Muscle layer of duodenum (tissue), 2 donors: ENCODE results near the gene IL4.
"Not testable (repeated sequence)": the region's sequence is repeated elsewhere in the genome, so short reads cannot be mapped to it uniquely, and the experiment has no call there.

Source experiments
- H3K27ac ChIP-seq: one replicate; pipeline ENCODE4 v1.7.0; 2013; ENCODE audit warnings: mild to moderate bottlenecking, low read length
- H3K27me3 ChIP-seq: one replicate; pipeline ENCODE4 v1.7.0; 2013; ENCODE audit warnings: low read depth, mild to moderate bottlenecking, control low read depth, low read length
- H3K36me3 ChIP-seq, 2 donors: one replicate each; pipeline ENCODE4 v1.7.0; 2013; ENCODE audit warnings: low read length in 2 of 2, control low read depth in 1 of 2, mild to moderate bottlenecking in 1 of 2; ENCODE audit not compliant: insufficient read depth in 2 of 2, control insufficient read depth in 1 of 2
- H3K4me1 ChIP-seq, 2 donors: one replicate each; pipeline ENCODE4 v1.7.0; 2013; ENCODE audit warnings: low read length in 2 of 2, mild to moderate bottlenecking in 2 of 2, control low read depth in 1 of 2, moderate library complexity in 1 of 2; ENCODE audit not compliant: insufficient read depth in 2 of 2, control insufficient read depth in 1 of 2
- H3K4me3 ChIP-seq, 2 donors: one replicate each; pipeline ENCODE4 v1.7.0; 2013; ENCODE audit warnings: low read length in 2 of 2, low read depth in 1 of 2, mild to moderate bottlenecking in 1 of 2
- H3K9me3 ChIP-seq, 2 donors: one replicate each; pipeline ENCODE4 v1.7.0; 2013; ENCODE audit warnings: low read length in 2 of 2, control low read depth in 1 of 2, mild to moderate bottlenecking in 1 of 2; ENCODE audit not compliant: control insufficient read depth in 1 of 2
- donor health status: healthy.

The IL4 gene

DNA sequence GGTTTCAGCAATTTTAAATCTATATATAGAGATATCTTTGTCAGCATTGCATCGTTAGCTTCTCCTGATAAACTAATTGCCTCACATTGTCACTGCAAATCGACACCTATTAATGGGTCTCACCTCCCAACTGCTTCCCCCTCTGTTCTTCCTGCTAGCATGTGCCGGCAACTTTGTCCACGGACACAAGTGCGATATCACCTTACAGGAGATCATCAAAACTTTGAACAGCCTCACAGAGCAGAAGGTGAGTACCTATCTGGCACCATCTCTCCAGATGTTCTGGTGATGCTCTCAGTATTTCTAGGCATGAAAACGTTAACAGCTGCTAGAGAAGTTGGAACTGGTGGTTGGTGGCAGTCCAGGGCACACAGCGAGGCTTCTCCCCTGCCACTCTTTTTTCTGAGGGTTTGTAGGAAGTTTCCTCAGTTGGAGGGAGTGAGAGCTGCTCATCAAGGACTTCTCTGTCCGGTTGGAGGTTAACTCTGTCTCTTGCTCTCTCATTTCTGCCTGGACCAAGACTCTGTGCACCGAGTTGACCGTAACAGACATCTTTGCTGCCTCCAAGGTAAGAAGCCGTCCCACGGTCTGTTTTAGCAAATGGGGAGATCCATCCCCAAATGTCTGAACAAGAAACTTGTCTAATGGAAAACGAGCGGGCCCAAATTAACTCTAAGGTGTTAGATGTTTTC lies at the start of gene IL4:
Gene IL4 (plus strand): TSS at position 51 of the 692 bp plus-strand sequence. CDS start 62 bp downstream, at position 113.
- Histone ChIP-seq H3K4me1 (no peaks in the 10 kb centered on the region), H3K27ac (peak within 1 kb of the TSS; percentile 53), H3K4me3 (peak within 1 kb of the TSS in 1 of 2 donors; percentile 3), H3K36me3 (no peaks in the 10 kb centered on the region), H3K27me3 (no peaks in the 10 kb centered on the region), H3K9me3 (no peaks in the 10 kb centered on the region)

- Histone ChIP-seq H3K27ac (no peak overlapping the region), H3K36me3 (peaks cover 9 to 21% of the 10 kb centered on the region in 2 donors), H3K4me1 (no peaks in the 10 kb centered on the region), H3K27me3 (no peaks in the 10 kb centered on the region), H3K9me3 (no peaks in the 10 kb centered on the region), H3K4me3 (no peak overlapping the region)
Observed at GRCh38 chr5:132627470-132627869, 46.3 kb upstream of the IL4 start.

- H3K36me3 ChIP-seq = peaks cover 3 to 15% of the 10 kb centered on the region in 2 donors
- no peaks in the 10 kb centered on the region for H3K9me3 ChIP-seq
- H3K4me3 ChIP-seq = no peak overlapping the region
- H3K27ac ChIP-seq = no peak overlapping the region
- no peaks in the 10 kb centered on the region for H3K4me1 ChIP-seq
- H3K27me3 ChIP-seq = no peaks in the 10 kb centered on the region
Observed at GRCh38 chr5:132628814-132629213, 45.0 kb upstream of the IL4 start.

DNA sequence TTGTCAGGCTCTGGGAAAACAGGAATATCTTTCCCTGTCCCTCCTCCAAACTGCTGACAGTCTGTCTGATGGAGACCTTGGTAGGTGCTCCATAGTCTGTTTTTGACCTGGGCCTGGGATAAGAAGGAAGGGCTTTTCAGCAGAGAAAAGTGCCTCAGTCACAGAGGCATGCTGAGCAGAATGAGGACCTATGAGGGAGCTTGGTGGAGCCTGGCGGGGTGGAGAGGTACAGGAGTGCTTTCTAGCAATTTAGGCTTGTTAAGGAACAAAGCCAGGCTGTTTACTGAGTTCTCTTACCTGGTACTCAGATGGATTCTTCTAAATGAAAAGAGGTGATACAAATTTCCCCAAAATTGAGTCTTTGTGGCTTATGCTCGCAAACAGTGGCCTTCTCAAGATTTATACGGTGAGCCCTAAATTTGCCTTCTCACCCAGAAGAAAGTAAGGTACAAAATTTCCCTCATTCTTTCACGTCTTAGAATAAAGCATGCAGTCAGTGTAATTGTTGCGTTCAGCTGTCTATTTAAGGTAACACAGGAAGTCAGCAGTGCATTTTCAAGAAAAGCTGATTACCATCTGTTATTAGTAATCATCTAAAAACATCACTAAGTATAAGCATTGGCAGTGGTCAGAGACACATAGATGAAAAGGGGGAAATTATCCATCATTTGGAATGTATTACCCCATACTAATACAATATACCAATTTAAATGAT lies 44.4 kb upstream of the IL4 start:
- H3K4me3 ChIP-seq = no peak overlapping the region
- H3K36me3 ChIP-seq = peaks cover 6 to 15% of the 10 kb centered on the region in 2 donors
- no peaks in the 10 kb centered on the region for H3K4me1 ChIP-seq
- H3K27me3 ChIP-seq = no peaks in the 10 kb centered on the region
- H3K27ac ChIP-seq = no peak overlapping the region
- H3K9me3 ChIP-seq = no peaks in the 10 kb centered on the region

DNA sequence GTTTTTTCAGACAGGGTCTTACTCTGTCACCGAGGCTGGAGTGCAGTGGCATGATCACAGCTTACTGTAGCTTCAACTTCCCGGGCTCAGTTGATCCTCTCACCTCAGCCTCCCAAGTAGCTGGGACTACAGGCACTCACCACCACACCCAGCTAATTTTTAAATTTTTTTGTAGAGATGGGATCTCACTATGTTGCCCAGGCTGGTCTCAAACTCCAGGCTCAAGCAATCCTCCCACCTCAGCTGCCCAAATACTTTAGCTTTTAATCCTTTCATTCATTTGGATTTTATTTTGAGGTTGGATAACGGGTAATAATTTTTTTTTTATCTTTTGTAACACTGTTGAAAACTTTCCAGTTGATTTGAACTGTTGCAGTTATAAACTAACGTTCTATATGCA lies 40.2 kb upstream of the IL4 start:
- H3K27me3 ChIP-seq, H3K9me3 ChIP-seq, H3K4me1 ChIP-seq, H3K27ac ChIP-seq, H3K4me3 ChIP-seq: not testable (repeated sequence)
- H3K36me3 ChIP-seq = peaks cover 19 to 33% of the 10 kb centered on the region in 2 donors

- no peak overlapping the region for H3K4me3 ChIP-seq
- peaks cover 35 to 50% of the 10 kb centered on the region in 2 donors for H3K36me3 ChIP-seq
- no peak overlapping the region for H3K27ac ChIP-seq
- no peaks in the 10 kb centered on the region for H3K4me1 ChIP-seq
- no peaks in the 10 kb centered on the region for H3K27me3 ChIP-seq
- no peaks in the 10 kb centered on the region for H3K9me3 ChIP-seq
Observed at GRCh38 chr5:132635873-132636272, 37.9 kb upstream of the IL4 start.

GRCh38 chr5:132637241-132637640 lies 36.5 kb upstream of the IL4 start:
- H3K4me3 ChIP-seq = no peak overlapping the region
- H3K4me1 ChIP-seq = no peaks in the 10 kb centered on the region
- no peaks in the 10 kb centered on the region for H3K27me3 ChIP-seq

DNA sequence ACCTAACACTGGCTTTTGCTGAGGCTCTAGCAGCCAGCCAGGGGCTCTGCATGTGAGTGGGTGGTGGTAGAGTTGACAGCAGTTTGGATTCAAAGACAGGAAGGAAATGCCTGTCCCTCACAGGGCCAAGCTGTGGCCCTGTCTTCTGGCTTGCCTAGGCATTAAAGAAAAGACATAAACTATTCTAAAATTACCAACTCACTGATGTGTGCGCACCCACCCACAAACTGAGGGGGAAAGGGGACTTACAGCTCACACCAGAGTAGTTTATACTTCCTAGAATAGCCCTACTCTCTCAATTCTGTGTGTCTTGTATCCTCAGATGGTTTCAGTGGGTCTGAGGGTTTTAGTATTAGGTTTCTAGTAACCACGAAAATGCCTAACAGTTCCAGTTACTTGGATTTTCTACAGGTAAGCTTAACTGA lies 34.1 kb upstream of the IL4 start:
- peaks cover 53 to 66% of the 10 kb centered on the region in 2 donors for H3K36me3 ChIP-seq
- no peak overlapping the region for H3K27ac ChIP-seq

More at GRCh38 chr5:132637241-132637640, 36.5 kb upstream of the IL4 start:
- Histone ChIP-seq H3K27ac (no peak overlapping the region), H3K9me3 (no peaks in the 10 kb centered on the region), H3K36me3 (peaks cover 49 to 55% of the 10 kb centered on the region in 2 donors)

DNA sequence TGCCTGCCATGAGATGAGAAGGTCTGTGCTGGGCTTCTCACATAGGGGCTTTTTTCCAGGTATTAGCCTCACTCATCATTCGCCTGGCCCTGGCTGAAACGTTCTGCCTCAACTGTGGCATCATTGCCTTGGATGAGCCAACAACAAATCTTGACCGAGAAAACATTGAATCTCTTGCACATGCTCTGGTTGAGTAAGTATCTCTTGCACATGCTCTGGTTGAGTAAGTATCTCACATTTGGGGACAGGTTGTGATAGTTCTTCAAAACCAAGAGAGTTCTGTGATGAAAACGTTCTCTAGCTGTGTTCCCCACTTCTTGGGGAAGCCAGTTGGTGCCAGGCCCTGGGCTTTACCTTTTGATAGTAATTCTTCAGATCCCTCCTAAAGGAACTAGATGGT lies 33.2 kb upstream of the IL4 start:
- Histone ChIP-seq H3K36me3 (peaks cover 53 to 66% of the 10 kb centered on the region in 2 donors), H3K27ac (no peak overlapping the region)

More for the DNA sequence above, 34.1 kb upstream of the IL4 start:
- Histone ChIP-seq H3K4me1 (no peaks in the 10 kb centered on the region), H3K27me3 (no peaks in the 10 kb centered on the region), H3K9me3 (no peaks in the 10 kb centered on the region), H3K4me3 (no peak overlapping the region)

GRCh38 chr5:132641241-132641723 lies 32.5 kb upstream of the IL4 start:
- Histone ChIP-seq H3K27ac (no peak overlapping the region), H3K4me3 (no peak overlapping the region), H3K36me3 (peaks cover 53 to 66% of the 10 kb centered on the region in 2 donors), H3K9me3 (no peaks in the 10 kb centered on the region), H3K4me1 (no peaks in the 10 kb centered on the region), H3K27me3 (no peaks in the 10 kb centered on the region)

More for the DNA sequence above, 33.2 kb upstream of the IL4 start:
- Histone ChIP-seq H3K27me3 (no peaks in the 10 kb centered on the region), H3K4me3 (no peak overlapping the region), H3K9me3 (no peaks in the 10 kb centered on the region), H3K4me1 (no peaks in the 10 kb centered on the region)

GRCh38 chr5:132641841-132642240 lies 31.9 kb upstream of the IL4 start:
- Histone ChIP-seq H3K27me3 (no peaks in the 10 kb centered on the region), H3K9me3 (no peaks in the 10 kb centered on the region), H3K4me1 (no peaks in the 10 kb centered on the region), H3K36me3 (peaks cover 53 to 63% of the 10 kb centered on the region in 2 donors), H3K27ac (no peak overlapping the region), H3K4me3 (no peak overlapping the region)
